HG02885 (cell line): ENCODE data around the gene IL13.

ENCODE experiments used
- ATAC-seq: cut with Tn5 transposase; IDR thresholded peaks from one replicate; pipeline ENCODE4 v1.9.1; 2021; ENCODE audit warnings: mild to moderate bottlenecking; ENCODE audit not compliant: unreplicated experiment, poor library complexity

Gene IL13

DNA sequence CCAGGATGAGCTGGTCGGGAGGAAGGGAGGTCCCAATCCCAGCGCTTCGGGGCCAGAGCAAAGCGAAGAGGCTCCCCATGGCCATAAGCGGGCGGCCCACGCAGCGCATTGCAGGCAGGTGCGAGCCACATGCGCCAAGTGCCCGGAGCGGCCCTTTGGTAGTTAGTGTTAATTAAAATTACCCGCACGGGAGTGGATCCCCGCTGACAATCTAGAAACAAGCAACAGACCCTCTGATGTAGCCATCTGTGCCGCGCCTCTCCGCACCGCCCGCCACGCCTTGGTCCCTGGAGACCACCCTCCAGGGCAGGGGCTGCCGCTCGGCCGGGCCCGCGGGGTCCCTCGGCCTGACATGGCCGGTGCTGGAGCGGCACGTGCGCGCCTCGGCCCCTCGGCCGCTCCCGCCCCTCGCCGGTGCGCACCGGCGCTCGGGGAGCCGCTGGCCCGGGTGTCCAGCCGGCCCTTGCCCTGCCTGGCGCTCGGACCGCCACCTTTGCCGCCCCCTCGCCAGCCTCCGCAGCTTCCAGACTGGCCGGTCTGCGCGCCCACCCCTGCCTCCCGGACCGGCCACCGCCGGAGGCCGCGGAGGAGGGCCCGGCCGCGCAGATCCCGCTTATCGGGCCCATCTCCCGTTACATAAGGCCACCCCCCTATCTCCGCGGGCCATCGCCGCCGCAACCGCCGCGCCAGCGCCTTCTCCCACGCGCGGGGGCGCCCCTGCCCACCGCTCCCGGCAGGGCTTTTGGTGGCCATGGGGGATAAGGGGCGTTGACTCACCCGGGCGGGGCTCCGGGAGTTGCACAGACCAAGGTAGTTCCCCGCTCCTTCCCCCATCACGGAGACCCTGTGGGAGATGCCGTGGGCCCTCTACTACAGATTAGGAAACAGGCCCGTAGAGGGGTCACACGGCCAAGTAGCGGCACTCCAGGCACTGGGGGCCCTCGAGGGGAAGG, 1.9 kb upstream of the IL13 start:
- ATAC-seq = no peak

DNA sequence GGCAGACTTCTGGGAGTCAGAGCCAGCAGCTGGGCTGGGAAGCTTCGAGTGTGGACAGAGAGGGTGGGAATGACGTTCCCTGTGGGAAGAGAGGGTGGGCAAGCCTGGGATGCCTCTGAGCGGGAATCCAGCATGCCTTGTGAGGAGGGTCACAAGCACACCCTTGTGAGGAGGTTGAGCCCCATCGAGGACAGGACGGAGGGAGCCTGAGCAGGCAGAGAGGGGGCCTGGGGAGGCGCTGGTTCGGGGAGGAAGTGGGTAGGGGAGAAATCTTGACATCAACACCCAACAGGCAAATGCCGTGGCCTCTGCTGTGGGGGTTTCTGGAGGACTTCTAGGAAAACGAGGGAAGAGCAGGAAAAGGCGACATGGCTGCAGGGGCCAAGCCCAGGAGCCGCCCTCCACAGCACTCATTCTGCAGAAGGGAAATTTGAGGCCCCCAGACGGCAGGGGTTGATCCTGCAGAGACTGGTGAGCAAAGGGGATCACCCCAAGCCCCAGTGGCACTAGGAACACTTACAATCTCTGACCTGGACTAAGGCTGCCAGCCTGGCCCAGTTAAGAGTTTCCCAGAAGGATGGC, 1.1 kb upstream of the IL13 start:
- no peak for ATAC-seq

- ATAC-seq = no peak
Measured at GRCh38 chr5:132658381-132659302, 669 bp downstream of the IL13 start.

DNA sequence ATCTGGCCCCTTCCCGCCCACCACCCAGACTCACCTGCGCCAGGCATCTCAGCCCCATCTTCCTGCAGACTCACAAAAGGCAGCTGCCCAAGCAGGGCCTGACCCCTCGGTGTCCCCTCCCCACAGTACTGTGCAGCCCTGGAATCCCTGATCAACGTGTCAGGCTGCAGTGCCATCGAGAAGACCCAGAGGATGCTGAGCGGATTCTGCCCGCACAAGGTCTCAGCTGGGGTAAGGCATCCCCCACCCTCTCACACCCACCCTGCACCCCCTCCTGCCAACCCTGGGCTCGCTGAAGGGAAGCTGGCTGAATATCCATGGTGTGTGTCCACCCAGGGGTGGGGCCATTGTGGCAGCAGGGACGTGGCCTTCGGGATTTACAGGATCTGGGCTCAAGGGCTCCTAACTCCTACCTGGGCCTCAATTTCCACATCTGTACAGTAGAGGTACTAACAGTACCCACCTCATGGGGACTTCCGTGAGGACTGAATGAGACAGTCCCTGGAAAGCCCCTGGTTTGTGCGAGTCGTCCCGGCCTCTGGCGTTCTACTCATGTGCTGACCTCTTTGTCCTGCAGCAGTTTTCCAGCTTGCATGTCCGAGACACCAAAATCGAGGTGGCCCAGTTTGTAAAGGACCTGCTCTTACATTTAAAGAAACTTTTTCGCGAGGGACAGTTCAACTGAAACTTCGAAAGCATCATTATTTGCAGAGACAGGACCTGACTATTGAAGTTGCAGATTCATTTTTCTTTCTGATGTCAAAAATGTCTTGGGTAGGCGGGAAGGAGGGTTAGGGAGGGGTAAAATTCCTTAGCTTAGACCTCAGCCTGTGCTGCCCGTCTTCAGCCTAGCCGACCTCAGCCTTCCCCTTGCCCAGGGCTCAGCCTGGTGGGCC, 1.9 kb downstream of the IL13 start:
- ATAC-seq = no peak

- ATAC-seq = no peak
Measured at GRCh38 chr5:132661231-132662003, 3.4 kb downstream of the IL13 start.

GRCh38 chr5:132662004-132662401, 4.0 kb downstream of the IL13 start:
- ATAC-seq = no peak

DNA sequence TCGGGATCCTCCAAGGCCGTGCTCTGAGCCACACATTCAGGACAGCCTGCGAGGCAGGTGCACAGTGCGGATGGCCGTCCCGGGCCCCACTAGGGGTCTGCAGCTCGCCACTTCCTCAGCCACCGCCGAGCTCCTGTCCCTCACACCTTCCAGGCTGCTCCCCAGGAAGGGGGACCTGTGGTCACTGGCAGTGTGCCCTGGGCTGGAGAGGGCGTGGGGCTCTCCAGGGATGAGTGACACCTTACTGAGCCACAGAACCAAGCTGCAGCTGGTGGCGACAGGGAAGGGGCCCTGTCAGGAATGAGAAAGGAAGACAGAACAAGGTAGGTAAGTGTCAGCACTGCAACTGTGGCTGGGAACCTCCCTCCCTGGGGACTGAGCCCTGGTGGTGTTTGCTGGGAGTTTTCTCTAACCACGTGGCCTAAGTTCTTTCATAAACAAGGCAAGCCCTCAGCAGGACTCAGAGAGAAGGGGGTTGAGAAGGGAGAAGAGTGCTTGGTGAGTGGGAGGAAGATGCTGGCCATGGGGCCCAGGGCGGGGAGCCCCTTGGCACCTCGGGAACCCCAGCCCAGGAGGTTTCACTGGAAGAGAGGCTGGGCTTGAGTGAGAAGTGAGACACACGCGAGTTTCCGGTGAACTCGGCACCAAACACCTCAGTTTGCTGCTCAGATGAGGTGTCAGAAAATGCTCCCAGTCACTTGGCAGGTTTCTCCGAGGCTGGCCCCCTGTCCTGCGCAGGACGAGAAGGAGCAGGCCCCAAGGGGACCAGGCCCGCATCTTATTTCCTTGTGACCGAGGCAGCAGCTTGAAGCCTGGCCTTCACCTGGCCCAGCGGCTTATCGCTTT, 5.2 kb downstream of the IL13 start:
- peak; percentile 68 for ATAC-seq

GRCh38 chr5:132663771-132664695, 6.1 kb downstream of the IL13 start:
- ATAC-seq = peak; percentile 59

GRCh38 chr5:132664696-132665209, 6.8 kb downstream of the IL13 start:
- ATAC-seq = no peak

- ATAC-seq = no peak
Measured at GRCh38 chr5:132665574-132666080, 7.7 kb downstream of the IL13 start.

DNA sequence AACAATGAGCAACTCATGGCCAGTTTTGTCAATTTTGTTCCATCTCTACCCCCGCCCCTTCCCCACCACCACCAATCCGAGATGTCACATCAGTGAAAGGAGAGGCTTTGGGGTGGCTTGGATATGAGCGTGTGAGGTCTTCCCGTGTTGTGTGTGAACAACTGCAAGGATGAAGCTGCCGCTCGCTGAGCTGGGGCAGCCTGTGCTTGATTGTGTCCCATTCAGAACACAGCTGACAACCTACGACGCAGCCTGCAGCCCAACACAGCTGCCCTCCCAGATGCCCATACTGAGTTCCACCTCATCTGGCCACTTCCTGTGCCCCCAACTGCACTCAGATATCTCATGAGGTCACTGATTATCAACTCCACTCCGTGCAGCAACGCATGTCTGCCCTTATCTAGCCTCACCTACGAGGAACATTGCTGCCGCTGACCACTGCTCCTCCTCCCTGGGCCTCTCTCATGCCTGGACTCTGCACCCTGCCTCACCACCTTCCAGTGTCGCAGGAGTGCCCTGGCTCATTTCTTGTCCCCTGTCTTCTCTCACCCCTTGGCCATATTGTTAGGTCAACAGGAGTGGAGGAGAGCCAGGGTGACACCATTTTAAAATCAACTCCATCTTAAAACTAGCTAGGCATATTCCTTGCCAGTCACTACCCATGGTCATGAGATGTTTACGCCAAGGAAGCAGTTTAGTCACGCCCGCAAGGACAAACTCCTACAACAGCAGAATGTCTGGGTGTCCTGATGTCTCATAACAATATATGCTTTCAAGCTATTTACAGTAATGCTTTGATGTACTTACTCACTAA, 8.5 kb downstream of the IL13 start:
- ATAC-seq = no peak

GRCh38 chr5:132667309-132667708, 9.3 kb downstream of the IL13 start:
- ATAC-seq = no peak

DNA sequence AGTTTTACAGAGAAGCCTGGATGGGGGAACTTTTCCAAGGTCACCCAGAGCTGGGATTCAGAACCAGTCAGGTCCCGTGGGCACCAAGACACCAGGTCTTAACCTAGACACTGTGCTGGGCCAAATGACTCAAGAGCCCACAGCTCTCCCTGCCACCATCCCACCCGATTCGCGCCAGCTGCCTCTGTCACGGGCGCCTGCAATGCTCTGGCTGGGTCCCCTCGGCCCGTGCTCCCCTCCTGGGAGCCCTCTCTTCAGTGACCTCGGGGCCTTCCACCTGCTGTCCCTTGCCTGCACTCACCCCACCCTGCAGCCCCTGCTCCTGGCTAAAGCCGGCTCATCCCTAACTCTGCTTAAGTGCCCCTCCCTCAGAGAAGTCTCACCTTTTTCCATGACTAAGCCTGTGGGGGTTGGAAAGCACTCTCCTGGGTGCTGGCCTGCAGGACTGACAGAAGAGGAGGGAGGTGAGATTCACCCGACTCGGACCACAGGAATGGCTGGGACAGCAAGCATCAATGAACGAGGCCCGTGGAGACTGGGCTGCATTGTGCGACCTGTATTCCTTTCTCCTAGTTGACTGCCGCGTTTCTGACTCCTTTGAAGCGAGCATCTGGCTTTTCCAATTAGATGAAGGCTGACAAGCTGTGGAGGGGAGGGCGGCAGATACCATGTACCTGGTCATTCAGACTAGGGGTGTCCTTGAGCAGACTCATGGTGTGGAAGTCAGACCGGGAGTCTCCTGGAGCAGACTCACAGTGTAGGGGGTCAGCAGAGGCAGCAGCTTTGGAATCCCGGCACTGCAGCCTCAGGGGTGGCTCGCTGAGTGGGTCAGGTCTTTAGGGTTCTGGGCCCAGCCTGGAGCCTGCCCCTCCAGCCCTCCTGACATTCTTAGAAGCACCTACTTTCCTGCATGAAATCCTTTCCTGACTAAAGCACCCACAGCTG, 10.1 kb downstream of the IL13 start:
- no peak for ATAC-seq

- ATAC-seq = no peak
Measured at GRCh38 chr5:132668706-132669454, 10.9 kb downstream of the IL13 start.
